Right lobe of liver (tissue), 6 donors: ENCODE results near the gene DNAJA2. TPM values are rescaled to one million over a fixed set of nuclear protein-coding genes. Genes with fewer than 3 reads are reported as not detected.

Experiments used
- ATAC-seq, 4 donors: fragments of 200-7000 bp; cut with Tn5 transposase; one replicate each; pipeline ENCODE4 v1.9.1; 2020; ENCODE audit warnings: mild to moderate bottlenecking in 4 of 4, moderate library complexity in 4 of 4
- DNase-seq, 3 donors: peaks; one replicate each; pipeline ENCODE4 v3.0.0-alpha.2; 2020
- H3K27ac ChIP-seq, 3 donors: fragments of 200-600 bp; one replicate each; pipeline ENCODE4 v1.8.0; 2022
- H3K27me3 ChIP-seq, 2 donors: fragments of 200-600 bp; one replicate each; pipeline ENCODE4 v1.8.0; 2022
- H3K36me3 ChIP-seq, 4 donors: fragments of 200-600 bp; sonication (generic) in 1 of 4; one replicate each; pipeline versions ENCODE4 v1.5.1 to v1.8.0; 2017 to 2022; ENCODE audit warnings: control low read depth in 1 of 4
- H3K4me1 ChIP-seq, 4 donors: fragments of 200-600 bp; sonication (generic) in 1 of 4; one replicate each; pipeline versions ENCODE4 v1.5.1 to v1.8.0; 2017 to 2022; ENCODE audit warnings: control low read depth in 1 of 4
- H3K4me3 ChIP-seq, 3 donors: fragments of 200-600 bp; one replicate each; pipeline ENCODE4 v1.8.0; 2022
- H3K9me3 ChIP-seq, 4 donors: fragments of 200-600 bp; sonication (generic) in 1 of 4; one replicate each; pipeline versions ENCODE4 v1.5.1 to v1.8.0; 2017 to 2022; ENCODE audit warnings: control low read depth in 1 of 4
- CTCF ChIP-seq, 4 donors: fragments of 200-600 bp in 3 of 4; fragments of 450-650 bp in 1 of 4; IDR thresholded peaks; one replicate each; pipeline versions ENCODE4 v1.5.1 to v1.8.0; 2016 to 2022; ENCODE audit warnings: antibody characterized with exemption in 4 of 4, mild to moderate bottlenecking in 2 of 4
- POLR2A ChIP-seq: fragments of 450-650 bp; IDR thresholded peaks from one replicate; pipeline ENCODE4 v1.6.1; 2017; ENCODE audit warnings: antibody characterized with exemption, mild to moderate bottlenecking
- WGBS: methylation state at CpG from one replicate; pipeline ENCODE4 v1.1.6; 2018; ENCODE audit warnings: low coverage, low lambda C conversion rate; ENCODE audit not compliant: insufficient coverage; ENCODE audit errors: missing lambda C conversion rate; 5-methylcytosine and 5-hydroxymethylcytosine counted together
- intact Hi-C, 2 donors: fragments of 100-400 bp; cut with DNase I; formaldehyde crosslinking; loops; one replicate each; pipeline versions ENCODE4 v1.11.2 to v1.14.1; 2022
- total RNA-seq, 6 experiments: library from RNA; depleted of rRNA in 2 of 6; stranded (reverse); fragments of >200 nt in 2 of 6; fragmentation: NEBNext Ultra II Directional in 3 of 6; extraction: Animal tissue kit (Norgen Biotek cat#: 25700) in 3 of 6; gene quantifications; one replicate each; pipeline versions ENCODE4 v1.1.0 to v1.2.4, GENCODE V29; 2016 to 2023
- donor health status: DM: no; HTN: yes; CAD: no.
- donor health status: DM: no; HTN: no; CAD: no.
- donor health status: DM: no; HTN: no; CAD: no.
- donor health status: DM: no; HTN: yes; CAD: no.
- donor health status: DM: no; HTN: yes; CAD: no.

Gene DNAJA2
- total RNA-seq, 6 experiments from 2014 or later, result 25.3 to 38.3 (median 32.0) TPM

GRCh38 chr16:46930861-46931260 is 42.6 kb downstream of the DNAJA2 start:
- TF ChIP-seq POLR2A (no peak), CTCF (IDR thresholded peaks at IDR 0.05) (no peak)
- no peaks in the 10 kb centered on the region for H3K27me3 ChIP-seq
- no peak overlapping the region for H3K4me3 ChIP-seq
- ATAC-seq (no peak), DNase-seq (no peak)
- intact Hi-C loops, result no loop called here
- H3K9me3 ChIP-seq, result no peaks in the 10 kb centered on the region
- no peak overlapping the region for H3K27ac ChIP-seq
- peaks cover 0 to 44% (median 20%) of the 10 kb centered on the region in 4 donors for H3K36me3 ChIP-seq
- WGBS, result 88% methylated on average over 4 of the region's 8 CpGs
- H3K4me1 ChIP-seq, result no peaks in the 10 kb centered on the region

GRCh38 chr16:46929378-46930332 is 43.8 kb downstream of the DNAJA2 start:
- Histone ChIP-seq H3K27ac (no peak overlapping the region), H3K9me3 (no peaks in the 10 kb centered on the region), H3K4me1 (no peaks in the 10 kb centered on the region), H3K27me3 (no peaks in the 10 kb centered on the region), H3K36me3 (peaks cover 0 to 56% (median 27%) of the 10 kb centered on the region in 4 donors), H3K4me3 (no peak overlapping the region)
- intact Hi-C loops, result no loop called here
- no CpG with 5 or more reads among the region's 43 CpGs for WGBS
- ATAC-seq (peak; percentile 87 to 92 (median 90)), DNase-seq (peak; percentile 61 to 78 (median 68))
- no peak for TF ChIP-seq POLR2A
- peak; percentile 65 to 95 (median 88) for TF ChIP-seq CTCF (IDR thresholded peaks at IDR 0.05)

- DNase-seq (no peak), ATAC-seq (no peak)
- whole genome bisulfite sequencing, result 73% methylated on average over 10 of the region's 15 CpGs
- H3K27ac ChIP-seq, result no peak overlapping the region
- H3K4me3 ChIP-seq, result no peak overlapping the region
- no peaks in the 10 kb centered on the region for H3K9me3 ChIP-seq
- H3K27me3 ChIP-seq, result no peaks in the 10 kb centered on the region
- no peaks in the 10 kb centered on the region for H3K4me1 ChIP-seq
- peaks cover 0 to 65% (median 33%) of the 10 kb centered on the region in 4 donors for H3K36me3 ChIP-seq
- TF ChIP-seq POLR2A (no peak), CTCF (IDR thresholded peaks at IDR 0.05) (no peak)
- intact Hi-C loops, result no loop called here
These were observed 44.7 kb downstream of the DNAJA2 start for GRCh38 chr16:46928811-46929210.

GRCh38 chr16:46927273-46927672 is 46.2 kb downstream of the DNAJA2 start:
- ATAC-seq (no peak), DNase-seq (peak in 1 of 3 donors; percentile 26)
- H3K27me3 ChIP-seq, result no peaks in the 10 kb centered on the region
- H3K9me3 ChIP-seq, result no peaks in the 10 kb centered on the region
- H3K36me3 ChIP-seq, result peaks cover 0 to 80% (median 39%) of the 10 kb centered on the region in 4 donors
- TF ChIP-seq POLR2A, result no peak
- no peak for TF ChIP-seq CTCF (IDR thresholded peaks at IDR 0.05)
- no peaks in the 10 kb centered on the region for H3K4me1 ChIP-seq
- no peak overlapping the region for H3K27ac ChIP-seq
- intact Hi-C loops, result no loop called here
- WGBS, result 63% methylated on average over 2 of the region's 8 CpGs
- no peak overlapping the region for H3K4me3 ChIP-seq
